HG03095 (cell line): ENCODE results near the gene PRKCA.

Source experiments
- ATAC-seq: cut with Tn5 transposase; IDR thresholded peaks from one replicate; pipeline ENCODE4 v1.9.1; 2021; ENCODE audit warnings: moderate library complexity; ENCODE audit not compliant: unreplicated experiment

PRKCA gene

GRCh38 chr17:66819466-66819865 is 517.1 kb downstream of the PRKCA start:
- no peak for ATAC-seq

- ATAC-seq = no peak
These were observed 519.6 kb downstream of the PRKCA start for GRCh38 chr17:66822009-66822408.

GRCh38 chr17:66826856-66827255 is 524.4 kb downstream of the PRKCA start:
- no peak for ATAC-seq

DNA sequence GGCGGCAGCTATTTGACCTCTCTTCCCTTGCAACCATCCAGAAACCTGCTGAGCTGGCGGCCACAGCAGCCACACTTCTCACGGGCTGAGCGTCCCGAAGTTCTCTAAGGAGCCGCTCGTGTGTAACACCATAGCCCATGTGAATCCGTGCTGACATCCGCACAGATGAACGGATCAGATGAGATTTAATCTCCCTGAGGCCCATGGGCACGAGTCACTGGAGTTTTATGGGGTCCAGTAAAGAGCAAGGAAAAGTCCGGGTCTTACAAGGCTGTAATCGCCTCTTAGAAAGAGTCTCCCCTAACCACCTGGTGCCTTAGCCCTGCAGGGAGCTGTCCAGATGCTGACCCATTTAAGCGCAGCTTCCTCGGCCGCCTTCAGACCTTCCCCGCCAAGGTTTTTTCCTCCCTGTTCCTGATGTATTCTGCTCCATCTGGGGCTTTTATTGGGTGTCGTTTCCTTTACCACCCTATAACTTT is 527.0 kb downstream of the PRKCA start:
- ATAC-seq = no peak

DNA sequence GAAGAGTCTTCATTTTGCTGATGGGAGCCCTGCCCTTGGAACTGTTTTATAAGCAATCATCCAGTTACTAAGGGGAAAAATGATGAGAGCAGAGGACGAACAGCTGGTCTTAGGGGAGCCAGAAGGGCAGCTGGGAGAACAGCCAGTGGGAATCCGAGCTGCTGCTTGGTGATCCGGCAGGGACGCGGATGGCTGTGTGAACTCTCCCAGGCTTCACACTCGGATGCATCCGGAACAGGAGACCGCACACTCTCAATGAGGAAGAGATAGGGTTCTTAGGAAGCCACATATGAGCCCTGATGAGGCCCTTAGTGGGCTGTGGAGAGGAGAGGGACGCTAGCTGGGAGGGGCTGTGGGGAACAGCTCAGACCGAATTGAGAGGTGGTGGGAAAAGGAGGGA is 527.5 kb downstream of the PRKCA start:
- no peak for ATAC-seq

- ATAC-seq = no peak
These were observed 528.0 kb downstream of the PRKCA start for GRCh38 chr17:66830451-66830850.

GRCh38 chr17:66831383-66832210 is 529.2 kb downstream of the PRKCA start:
- ATAC-seq = no peak

DNA sequence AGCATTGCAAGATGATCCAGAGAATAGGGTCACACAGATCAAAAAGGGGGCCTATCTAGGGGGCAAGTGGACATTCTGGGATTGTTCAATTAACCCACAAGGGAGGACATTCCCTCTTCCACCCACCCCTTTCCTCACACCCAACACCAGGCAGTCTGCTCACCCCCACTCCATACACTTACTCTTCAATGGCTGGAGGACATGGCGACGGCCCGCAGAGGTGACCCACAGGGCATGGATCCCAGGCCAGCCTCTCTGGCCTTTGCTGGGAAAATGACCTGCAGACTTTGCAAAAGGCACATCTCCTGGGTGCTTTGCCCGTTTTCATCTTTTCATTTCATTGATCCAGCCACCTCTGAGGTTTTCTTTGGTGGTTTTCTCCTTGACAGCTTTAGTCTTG is 530.8 kb downstream of the PRKCA start:
- no peak for ATAC-seq

GRCh38 chr17:66834426-66834918 is 532.1 kb downstream of the PRKCA start:
- ATAC-seq = no peak

- ATAC-seq = no peak
These were observed 532.6 kb downstream of the PRKCA start, which contains the start of gene CACNG5 for GRCh38 chr17:66834919-66835454. Gene CACNG5 (plus strand): TSS chr17:66835117. CDS start chr17:66877333, 42,216 bp downstream.

- ATAC-seq = no peak
These were observed 533.1 kb downstream of the PRKCA start for GRCh38 chr17:66835476-66835875.

DNA sequence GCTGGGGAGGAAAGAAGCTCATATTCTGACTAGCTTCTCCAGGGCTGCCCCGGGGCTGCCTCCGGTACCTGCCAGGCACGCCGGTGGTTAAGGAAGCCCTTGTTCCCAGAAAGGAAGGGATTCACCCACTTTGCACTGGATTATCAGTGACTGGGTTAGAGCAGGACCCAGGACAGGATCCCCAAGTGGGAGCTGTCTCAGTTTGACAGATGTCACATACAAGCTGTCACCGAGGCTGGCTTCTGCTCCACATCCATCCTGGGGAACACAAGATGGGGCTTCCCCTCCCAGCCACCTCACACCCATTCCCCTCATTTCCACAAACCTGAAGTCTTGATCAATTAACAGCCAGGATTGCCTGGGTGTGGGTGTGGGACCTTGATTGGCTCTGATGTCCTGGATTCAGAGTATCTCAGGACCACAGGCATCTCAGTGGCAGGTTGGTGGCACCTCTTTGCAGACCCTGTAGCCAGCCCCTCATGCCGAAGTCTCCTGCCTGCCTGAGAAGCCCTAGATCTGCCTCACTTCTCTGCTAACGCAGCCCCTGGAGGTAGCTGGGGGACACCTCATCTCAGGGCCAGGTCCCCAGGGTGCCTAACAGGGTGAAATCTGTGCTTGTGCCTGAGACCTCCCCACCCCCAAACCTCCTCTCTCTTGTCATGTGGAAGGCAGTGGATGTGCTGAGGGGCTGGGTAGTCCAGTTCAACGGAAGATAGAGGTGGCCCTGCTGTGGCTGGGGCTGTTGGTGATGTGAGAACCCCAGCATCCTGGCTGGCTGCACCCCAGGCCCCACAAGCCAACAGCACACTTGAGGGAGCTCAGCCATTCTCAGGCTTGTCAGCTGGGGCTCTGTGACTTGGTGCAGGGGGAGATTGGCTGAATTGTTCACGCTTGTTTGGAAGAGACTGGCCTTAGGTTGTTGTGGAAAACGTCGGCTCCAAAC is 533.9 kb downstream of the PRKCA start:
- no peak for ATAC-seq

- ATAC-seq = no peak
These were observed 534.8 kb downstream of the PRKCA start for GRCh38 chr17:66837226-66837625.

DNA sequence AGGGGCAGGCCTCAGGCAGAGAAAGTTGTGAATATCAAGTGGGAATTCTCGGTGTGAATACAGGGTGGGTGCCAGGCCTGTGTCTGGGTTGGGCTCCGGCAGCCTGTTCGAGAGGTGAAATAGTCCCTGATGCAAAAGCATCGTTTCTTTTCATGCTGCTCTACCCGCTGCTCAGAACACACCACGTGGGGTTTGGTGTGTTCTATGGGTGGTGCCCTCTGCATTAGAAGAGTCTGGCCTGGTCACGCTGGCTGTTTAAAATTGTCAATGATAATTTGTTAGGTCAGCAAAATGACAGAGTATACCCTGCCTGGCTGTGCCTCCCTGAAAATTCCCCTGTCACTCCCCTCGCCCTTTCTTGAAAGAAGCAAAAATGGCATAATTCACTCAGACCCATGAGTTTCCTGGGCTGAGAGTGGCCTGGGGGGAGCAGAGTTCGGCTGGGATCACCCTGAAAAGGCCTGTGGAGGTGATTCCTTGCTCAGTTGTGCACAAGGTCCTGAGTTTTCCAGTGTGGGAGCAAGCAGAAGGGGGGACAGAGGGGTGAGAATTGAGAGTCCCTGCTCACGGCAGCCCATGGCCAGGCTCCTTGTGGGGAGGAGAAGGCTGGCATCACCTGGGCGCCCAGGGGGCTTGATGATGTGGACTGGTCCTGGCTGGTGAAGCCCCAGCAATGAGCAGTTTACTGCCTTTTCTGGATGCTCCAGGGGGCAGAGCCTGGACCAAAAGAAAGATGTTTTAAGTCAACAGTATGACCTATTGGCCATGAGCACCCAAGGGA is 535.7 kb downstream of the PRKCA start:
- ATAC-seq = no peak

DNA sequence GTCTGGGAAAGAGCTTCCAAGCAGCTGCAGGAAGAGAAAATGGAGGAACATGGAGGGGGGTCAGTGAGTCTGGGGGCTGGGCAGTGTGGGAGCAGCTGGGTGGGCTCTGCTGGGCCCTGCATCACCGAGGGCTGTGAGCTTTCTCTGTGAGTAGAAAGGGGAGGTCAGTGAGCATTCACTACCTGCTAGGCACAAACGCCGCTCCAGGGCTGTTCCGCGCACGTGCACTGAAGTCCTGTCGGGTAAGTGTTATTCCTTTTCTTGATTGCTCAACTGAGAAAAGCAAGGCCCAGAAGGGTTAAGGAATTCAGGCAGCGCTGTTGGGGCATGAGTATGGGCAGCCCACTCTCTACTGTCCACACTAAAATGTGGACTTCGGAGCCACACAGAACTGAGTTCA is 537.2 kb downstream of the PRKCA start:
- no peak for ATAC-seq

- no peak for ATAC-seq
These were observed 537.6 kb downstream of the PRKCA start for GRCh38 chr17:66840061-66840460.

- no peak for ATAC-seq
These were observed 538.9 kb downstream of the PRKCA start for GRCh38 chr17:66841328-66841727.

DNA sequence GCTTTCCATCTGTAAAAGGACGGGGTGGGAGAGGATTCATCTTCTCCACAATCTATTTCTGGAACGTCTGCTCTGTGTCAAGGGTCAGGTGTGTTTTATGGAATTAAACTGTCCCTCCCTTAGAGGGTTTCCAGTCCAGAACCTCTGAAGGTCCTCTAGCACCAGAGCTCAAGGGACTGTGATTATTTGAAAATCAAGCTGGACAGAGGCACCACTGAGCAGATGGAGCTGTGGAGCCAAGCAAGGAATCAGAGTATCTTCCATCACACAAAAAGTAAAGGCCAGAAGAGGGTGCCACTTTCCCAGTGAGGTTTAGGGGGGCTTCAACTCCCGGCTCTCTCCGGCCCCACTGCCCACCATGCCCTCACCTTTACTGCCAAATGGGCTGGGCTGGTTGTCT is 539.3 kb downstream of the PRKCA start:
- ATAC-seq = no peak

GRCh38 chr17:66842505-66842904 is 540.1 kb downstream of the PRKCA start:
- no peak for ATAC-seq

DNA sequence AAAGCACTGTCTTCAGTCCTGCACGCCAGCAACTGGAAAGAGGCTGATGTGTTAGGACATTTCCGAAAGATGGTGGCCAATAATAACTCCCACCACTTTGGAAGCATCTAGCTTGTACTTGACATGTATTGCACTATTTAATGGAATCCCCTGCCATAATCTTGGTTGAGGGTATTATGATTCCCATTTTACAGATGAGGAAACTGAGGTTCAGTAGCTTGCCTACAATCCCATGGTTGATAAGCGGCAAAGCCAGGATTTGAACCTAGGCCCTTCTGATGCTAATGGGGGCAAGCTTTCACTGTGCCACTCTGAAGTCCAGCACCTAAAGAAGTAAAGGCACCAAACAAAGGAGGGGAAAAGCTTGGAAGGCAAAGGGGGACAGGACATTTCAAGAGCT is 540.5 kb downstream of the PRKCA start:
- ATAC-seq = no peak
